HepG2 (cell line): ENCODE data around the gene NOTCH4. TPM values are rescaled to one million over a fixed set of nuclear protein-coding genes. Genes with fewer than 3 reads are reported as not detected.

Experiments
- GATAD2A ChIP-seq: IDR thresholded peaks from 2 replicates; pipeline ENCODE4 v1.6.1; 2016
- GMEB2 ChIP-seq: IDR thresholded peaks from 2 replicates; pipeline ENCODE4 v1.6.1; 2016; ENCODE audit warnings: missing biosample characterization, missing genetic modification reagents, low read depth
- GTF2F1 ChIP-seq: fragments of 150-350 bp; IDR thresholded peaks from 2 replicates; pipeline ENCODE4 v1.6.1; 2014; ENCODE audit warnings: low read length
- HOXA9 ChIP-seq: sonication (generic); formaldehyde crosslinking; IDR thresholded peaks from 2 replicates; pipeline ENCODE4 v1.8.1; 2022; ENCODE audit warnings: missing genetic modification reagents, mild to moderate bottlenecking, moderate library complexity, borderline replicate concordance
- KLF13 ChIP-seq: sonication (generic); formaldehyde crosslinking; IDR thresholded peaks from 2 replicates; pipeline ENCODE4 v1.4.0; 2020; ENCODE audit warnings: mild to moderate bottlenecking, missing genetic modification reagents
- NR2F6 ChIP-seq, 2 experiments: IDR thresholded peaks; 2 replicates each; pipeline ENCODE4 v1.6.1; 2016; ENCODE audit warnings: antibody characterized with exemption in 1 of 2, mild to moderate bottlenecking in 1 of 2
- PBX2 ChIP-seq: IDR thresholded peaks from 2 replicates; pipeline ENCODE4 v1.6.1; 2016; ENCODE audit warnings: control low read depth
- PHF8 ChIP-seq: sonication (generic); formaldehyde crosslinking; IDR thresholded peaks from 2 replicates; pipeline ENCODE4 v1.5.0; 2020; ENCODE audit warnings: missing genetic modification reagents
- POLR2AphosphoS5 ChIP-seq: IDR thresholded peaks from 2 replicates; pipeline ENCODE4 v1.6.1; 2012; ENCODE audit warnings: low read depth, low read length
- PRDM15 ChIP-seq: sonication (generic); formaldehyde crosslinking; IDR thresholded peaks from 2 replicates; pipeline ENCODE4 v1.4.0; 2020; ENCODE audit warnings: missing genetic modification reagents
- SMARCE1 ChIP-seq: fragments of 450-650 bp; IDR thresholded peaks from 2 replicates; pipeline ENCODE4 v1.6.1; 2017; ENCODE audit warnings: borderline replicate concordance
- TEAD2 ChIP-seq: sonication (generic); formaldehyde crosslinking; IDR thresholded peaks from 2 replicates; pipeline ENCODE4 v1.9.0; 2021; ENCODE audit warnings: missing genetic modification reagents
- THAP9 ChIP-seq: sonication (generic); formaldehyde crosslinking; IDR thresholded peaks from 2 replicates; pipeline ENCODE4; 2020; ENCODE audit warnings: missing genetic modification reagents, mild to moderate bottlenecking, borderline replicate concordance
- ZFP62 ChIP-seq: sonication (generic); formaldehyde crosslinking; IDR thresholded peaks from 2 replicates; pipeline ENCODE4 v1.4.0; 2020; ENCODE audit warnings: missing genetic modification reagents
- ZMYM3 ChIP-seq: sonication (generic); formaldehyde crosslinking; IDR thresholded peaks from 2 replicates; pipeline ENCODE4 v1.5.1; 2020; ENCODE audit warnings: mild to moderate bottlenecking, missing genetic modification reagents
- ZNF276 ChIP-seq: sonication (generic); formaldehyde crosslinking; IDR thresholded peaks from 2 replicates; pipeline ENCODE4 v1.4.0; 2020; ENCODE audit warnings: mild to moderate bottlenecking, low read depth, missing genetic modification reagents
- ZNF772 ChIP-seq: sonication (generic); formaldehyde crosslinking; IDR thresholded peaks from 2 replicates; pipeline ENCODE4 v1.5.0; 2020; ENCODE audit warnings: mild to moderate bottlenecking, missing genetic modification reagents
- ZNF891 ChIP-seq: sonication (generic); formaldehyde crosslinking; IDR thresholded peaks from 2 replicates; pipeline ENCODE4 v1.5.0; 2020; ENCODE audit warnings: mild to moderate bottlenecking, missing genetic modification reagents
- polyA plus RNA-seq, 8 experiments: library from polyadenylated mRNA; depleted of rRNA in 3 of 8; stranded (reverse) in 7 of 8; unstranded in 1 of 8; fragments of >200 nt; fragmentation: Illumina TruSeq in 4 of 8; extraction: Trizol in 4 of 8; gene quantifications; 2 replicates each; pipeline versions ENCODE4 v1.2.1 to v1.2.3, GENCODE V29; 2011 to 2016; ENCODE audit warnings: low read depth in 4 of 8, missing spikeins in 1 of 8, mixed read lengths in 1 of 8; ENCODE audit not compliant: insufficient read depth in 1 of 8
- total RNA-seq, 5 experiments: library from RNA; depleted of rRNA; stranded (reverse); fragments of >200 nt; fragmentation: Illumina TruSeq; extraction: Trizol; gene quantifications; 2 replicates each; pipeline ENCODE4 v1.2.3, GENCODE V29; 2016; ENCODE audit warnings: low read depth in 1 of 5

NOTCH4 gene
- total and polyA plus RNA-seq, 2 of the 13 experiments (the other 11 are each of a cell fraction or from before 2014, with no cell fraction given): 0.51 to 0.83 TPM

GRCh38 chr6:32177183-32177787 lies 46.6 kb downstream of the NOTCH4 start (continued):
- TF ChIP-seq ZNF772 (CRISPR knock-in tag) (peak; percentile 68; the same call in 1 of the 2 replicates), GTF2F1 (0 out of 2 replicates have a peak, but pooled peaks have one; percentile 14), KLF13 (CRISPR knock-in tag) (no peak), SMARCE1 (no peak), GATAD2A (CRISPR knock-in tag) (no peak), PRDM15 (CRISPR knock-in tag) (no peak), PHF8 (CRISPR knock-in tag) (no peak; the same call in 1 of the 2 replicates), NR2F6 (IDR thresholded peaks at IDR 0.05) (0 out of 2 replicates have a peak, but pooled peaks have one; percentile 18), NR2F6 (CRISPR knock-in tag; IDR thresholded peaks at IDR 0.05) (peak; percentile 51; the same call in 1 of the 2 replicates), THAP9 (CRISPR knock-in tag) (no peak), ZMYM3 (CRISPR knock-in tag) (0 out of 2 replicates have a peak, but pooled peaks have one; percentile 56), POLR2AphosphoS5 (peak; percentile 35; the same call in 1 of the 2 replicates), HOXA9 (CRISPR knock-in tag) (no peak), GMEB2 (CRISPR knock-in tag) (no peak), PBX2 (CRISPR knock-in tag) (no peak), ZNF276 (CRISPR knock-in tag) (no peak; the same call in none of the 2 replicates), ZNF891 (CRISPR knock-in tag) (peak; percentile 18; the same call in 1 of the 2 replicates), TEAD2 (CRISPR knock-in tag) (no peak), ZFP62 (CRISPR knock-in tag) (no peak)
